Inferior parietal cortex (tissue), 1 donor: ENCODE measurements around the gene KRT7.
"Not testable (repeated sequence)": the region's sequence is repeated elsewhere in the genome, so short reads cannot be mapped to it uniquely, and the experiment has no call there.

Experiments
- DNase-seq: peaks from one replicate; pipeline ENCODE4 v3.0.0-alpha.2; 2016; ENCODE audit errors: extremely low spot score

Gene KRT7

GRCh38 chr12:52255926-52256583, 23.0 kb downstream of the KRT7 start:
- no peak for DNase-seq

DNA sequence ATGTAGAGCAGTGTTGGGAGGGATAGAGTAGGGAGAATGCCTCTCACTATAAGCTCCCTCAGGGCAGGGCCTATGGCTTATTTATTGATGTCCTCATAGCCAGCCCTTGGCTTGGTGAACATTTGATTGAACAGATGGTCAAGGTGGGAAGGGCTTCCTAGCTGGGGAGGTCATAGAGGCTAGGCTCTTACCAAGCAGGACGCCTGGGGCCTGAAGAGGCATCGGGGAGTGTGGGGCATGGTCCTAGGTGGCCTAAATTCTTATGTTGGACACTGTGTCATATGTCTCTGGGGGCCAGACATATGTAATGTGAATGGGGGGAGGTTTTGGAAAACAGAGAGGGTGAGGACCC, 23.5 kb downstream of the KRT7 start:
- no peak for DNase-seq

- DNase-seq: no peak
Observed at GRCh38 chr12:52257074-52257551, 24.1 kb downstream of the KRT7 start.

GRCh38 chr12:52257922-52258321, 24.9 kb downstream of the KRT7 start:
- not testable (repeated sequence) for DNase-seq

- DNase-seq: no peak
Observed at GRCh38 chr12:52258335-52258901, 25.4 kb downstream of the KRT7 start.

- no peak for DNase-seq
Observed at GRCh38 chr12:52259657-52260243, 26.7 kb downstream of the KRT7 start.

GRCh38 chr12:52260361-52261207, 27.5 kb downstream of the KRT7 start:
- no peak for DNase-seq

GRCh38 chr12:52261208-52261484, 28.1 kb downstream of the KRT7 start:
- no peak for DNase-seq

GRCh38 chr12:52262286-52262685, 29.2 kb downstream of the KRT7 start:
- DNase-seq: no peak

DNA sequence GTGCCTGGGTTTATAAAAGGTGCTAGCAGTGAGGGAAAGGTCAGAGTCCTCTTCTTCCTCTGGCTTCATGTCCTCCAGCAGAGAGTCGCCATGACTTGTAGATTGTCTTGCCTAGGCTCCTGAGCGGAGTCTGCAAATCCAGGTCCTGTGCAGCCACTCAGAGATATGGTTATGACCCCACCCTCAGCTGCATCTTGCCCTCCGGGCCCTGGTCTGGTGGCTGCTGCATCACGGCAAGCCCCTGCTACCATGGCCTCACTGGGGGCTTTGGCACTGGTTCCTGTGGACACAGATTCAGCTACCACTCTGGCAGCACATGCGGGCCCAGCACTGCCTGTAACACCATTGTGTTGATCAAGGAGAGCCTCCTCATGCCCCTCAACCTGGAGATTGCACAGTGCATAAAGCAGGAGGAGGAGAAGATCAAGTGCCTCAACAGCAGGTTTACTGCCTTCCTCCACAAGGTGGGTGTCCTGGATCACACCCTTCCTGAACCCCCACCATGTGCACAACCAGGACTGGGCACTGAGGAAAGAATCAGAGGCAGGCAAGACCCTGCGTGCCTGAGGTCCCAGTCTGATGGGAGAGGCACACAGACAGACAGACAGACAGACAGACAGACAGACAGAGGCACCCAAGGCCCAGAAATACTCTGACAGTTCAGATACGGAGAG, 30.9 kb downstream of the KRT7 start:
- DNase-seq: no peak

DNA sequence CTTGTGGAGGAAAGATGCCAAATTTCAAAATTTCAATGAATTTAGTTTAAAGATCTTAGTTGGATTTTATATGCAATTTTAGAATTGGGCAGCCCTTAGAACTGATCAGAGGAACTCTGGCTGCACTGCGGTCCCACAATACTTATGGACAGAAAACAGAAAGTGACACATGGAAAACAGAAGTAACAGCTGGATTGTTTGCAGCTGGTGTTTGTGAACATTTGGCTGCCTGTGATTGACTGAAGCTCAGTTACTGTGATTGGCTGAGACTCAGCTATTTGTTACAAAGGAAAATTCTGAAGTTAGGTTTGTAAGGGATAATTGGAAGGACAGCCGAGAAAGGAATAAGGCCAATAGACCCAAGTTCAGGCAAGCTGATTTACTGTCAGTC, 31.4 kb downstream of the KRT7 start:
- peak; percentile 34 for DNase-seq

DNA sequence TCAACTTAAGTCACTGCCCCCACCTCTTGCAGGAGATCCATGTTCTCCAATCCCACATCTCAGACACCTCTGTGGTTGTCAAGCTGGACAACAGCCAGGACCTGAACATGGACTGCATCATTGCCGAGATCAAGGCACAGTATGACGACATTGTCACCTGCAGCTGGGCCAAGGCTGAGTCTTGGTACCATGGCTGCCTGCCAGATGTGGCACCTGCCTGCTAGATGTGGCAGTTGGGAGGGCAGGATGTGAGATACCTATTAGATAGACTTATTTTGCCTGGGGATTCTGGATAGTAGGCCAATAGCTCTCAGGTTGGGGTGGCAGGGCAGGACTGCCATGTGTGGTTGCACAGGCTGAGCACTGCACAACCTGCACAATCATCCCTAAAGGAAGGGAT, 33.5 kb downstream of the KRT7 start:
- DNase-seq: no peak

GRCh38 chr12:52267266-52267665, 34.2 kb downstream of the KRT7 start:
- no peak for DNase-seq

GRCh38 chr12:52267699-52268098, 34.7 kb downstream of the KRT7 start:
- DNase-seq: no peak

DNA sequence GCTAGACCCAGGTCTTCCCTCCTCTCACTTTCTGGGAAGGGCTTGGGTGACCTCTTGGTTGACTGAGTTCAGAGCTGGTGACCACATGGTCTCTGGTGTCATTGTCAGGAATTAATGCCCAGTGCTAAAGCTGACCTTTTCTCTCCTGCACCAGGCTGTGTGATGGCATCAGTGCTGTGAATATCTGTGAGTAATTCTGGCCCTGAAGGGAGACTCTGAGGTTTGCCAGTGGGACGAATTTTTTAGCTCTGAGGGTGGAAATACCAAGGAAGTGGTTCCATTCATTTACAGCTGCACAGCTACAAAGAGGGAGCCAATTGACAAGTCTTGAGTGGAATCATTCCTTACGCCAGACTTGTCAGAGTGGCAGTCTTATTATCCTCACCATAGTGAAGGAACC, 35.2 kb downstream of the KRT7 start:
- no peak for DNase-seq

DNA sequence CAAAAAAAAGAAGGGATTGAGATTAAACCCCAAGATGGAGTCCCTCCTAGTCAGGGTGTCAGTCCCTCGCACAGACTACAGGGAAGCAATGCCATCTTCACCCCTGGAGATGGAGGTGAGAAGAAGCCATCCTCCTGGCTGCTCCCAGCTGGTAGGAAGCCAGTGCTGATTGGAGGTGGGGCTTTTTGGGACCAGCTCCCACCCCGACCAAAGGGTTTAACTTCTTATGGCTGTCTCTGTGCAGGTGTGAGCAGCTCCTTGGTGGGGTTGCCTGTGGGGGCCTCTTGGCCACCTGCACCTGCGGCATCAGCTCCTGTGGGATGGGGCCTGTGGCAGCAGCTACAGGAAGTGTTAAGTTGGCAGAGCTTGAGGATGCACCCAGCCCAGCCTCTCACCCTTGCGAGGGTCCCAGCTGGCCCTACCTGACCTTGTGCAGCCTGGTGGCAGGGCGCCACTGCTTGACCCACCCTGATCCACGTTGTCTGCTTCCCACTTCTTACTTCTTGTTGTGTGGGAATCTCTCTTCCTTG, 37.6 kb downstream of the KRT7 start:
- no peak for DNase-seq

GRCh38 chr12:52271158-52271557, 38.1 kb downstream of the KRT7 start:
- DNase-seq: no peak

DNA sequence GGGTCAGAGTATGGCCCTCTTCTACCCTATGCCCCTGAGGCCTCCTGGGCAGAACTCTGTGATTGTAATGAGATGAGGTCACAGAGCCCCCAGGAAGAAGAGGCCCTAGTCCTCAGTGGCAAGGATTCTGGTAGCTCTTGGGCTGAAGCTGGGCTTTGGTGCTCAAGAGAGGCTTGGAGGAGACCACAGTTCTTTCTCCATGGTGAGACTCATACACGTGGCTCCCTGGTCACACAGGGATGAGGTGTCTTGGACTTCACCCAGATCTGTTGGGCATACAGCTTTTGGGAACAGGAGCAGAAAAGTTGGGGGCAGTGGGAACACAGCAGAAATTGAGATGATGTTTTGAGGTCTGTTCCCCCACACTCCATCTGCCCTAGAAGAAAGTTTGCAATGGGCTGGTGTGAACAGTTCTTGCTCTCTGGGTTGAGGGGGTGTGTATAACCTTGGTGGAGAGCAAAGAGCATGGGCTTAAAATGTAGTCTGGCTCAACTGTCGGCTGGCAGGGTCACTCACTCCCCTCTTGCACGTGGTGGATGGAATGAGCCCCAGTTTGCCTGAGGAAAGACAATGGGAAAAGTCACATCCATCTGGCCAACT, 41.6 kb downstream of the KRT7 start, which contains the start of gene KRT86:
Gene KRT86 (plus strand): TSS at position 125 of the 600 bp plus-strand sequence. CDS start 27,272 bp downstream, outside the sequence.
- DNase-seq: no peak

DNA sequence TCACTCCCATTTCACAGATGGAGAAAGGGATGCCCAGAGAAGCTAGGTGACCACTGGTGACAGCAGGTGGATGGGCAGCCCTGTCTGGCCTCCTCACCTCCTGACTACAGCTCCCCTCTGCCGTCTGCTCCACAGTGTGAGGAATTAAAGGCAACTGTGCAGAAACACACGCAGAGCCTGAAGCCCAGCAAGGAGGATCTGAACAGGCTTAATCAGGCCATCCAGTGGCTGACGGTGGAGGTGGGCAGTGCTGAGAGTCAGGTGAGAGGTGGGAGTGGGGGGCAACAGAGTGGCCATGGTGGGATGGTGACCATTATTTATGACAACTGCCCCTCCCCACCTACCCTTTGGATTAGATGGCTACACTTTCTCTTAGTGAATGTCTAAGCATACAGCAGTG, 42.6 kb downstream of the KRT7 start:
- no peak for DNase-seq

DNA sequence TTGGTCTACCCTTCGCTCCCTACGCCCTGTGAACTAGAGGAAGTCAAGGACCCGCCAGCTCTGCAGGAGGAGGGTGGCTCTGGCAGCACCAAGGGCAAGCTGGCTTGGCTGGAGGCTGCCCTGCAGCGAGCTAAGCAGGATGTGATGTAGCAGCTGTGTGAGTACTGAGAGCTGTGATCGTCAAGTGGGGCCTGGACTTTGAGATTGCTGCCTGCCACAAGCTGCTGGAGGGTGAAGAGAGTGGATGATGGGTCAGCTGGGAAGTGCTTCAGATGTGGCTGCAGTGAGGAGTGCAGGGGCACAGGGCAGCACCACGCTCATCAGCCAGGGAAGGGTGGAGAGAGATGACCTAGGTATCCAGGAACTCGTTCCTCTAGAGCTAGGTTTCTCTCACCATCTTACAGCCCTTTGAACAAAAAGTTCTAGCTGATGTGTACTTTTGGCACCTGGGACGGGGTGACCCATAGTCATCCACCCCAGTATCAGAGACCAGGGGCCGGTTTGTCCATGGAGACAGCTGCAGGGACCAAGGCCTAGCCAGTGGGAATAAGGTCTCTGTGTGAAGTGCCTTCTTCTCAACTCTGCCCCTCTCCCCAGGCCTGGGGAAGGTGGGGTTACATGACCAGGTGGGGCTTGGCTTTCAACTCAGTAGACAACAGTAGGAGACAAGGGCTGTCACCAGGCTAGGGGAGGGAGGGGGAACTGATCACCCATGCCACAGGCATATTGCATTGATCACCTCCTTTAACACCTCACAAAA, 44.6 kb downstream of the KRT7 start:
- no peak for DNase-seq
